Stimulated activated memory B cell treated with anti-CD40 and anti-IgM and Interleukin-4, amounts not matched to agents 10 μg/mL and 1 μg/mL and 100 μg/mL, for 72 hours (primary cell): Measurements from ENCODE around the gene SPEM3.
"Not testable (repeated sequence)": the region's sequence is repeated elsewhere in the genome, so short reads cannot be mapped to it uniquely, and the experiment has no call there.

Source experiments
- ATAC-seq: fragments of 150-1000 bp; cut with Tn5 transposase; 2 replicates; pipeline ENCODE4 v1.10.0; 2021
- H3K27ac Mint-ChIP-seq: one replicate; pipeline ENCODE4 v1.8.0; 2022; ENCODE audit warnings: mild to moderate bottlenecking, mixed read lengths
- H3K27me3 Mint-ChIP-seq: one replicate; pipeline ENCODE4 v1.8.0; 2022; ENCODE audit warnings: mixed read lengths
- H3K36me3 Mint-ChIP-seq: one replicate; pipeline ENCODE4 v1.8.0; 2022; ENCODE audit warnings: mixed read lengths
- H3K4me1 Mint-ChIP-seq: one replicate; pipeline ENCODE4 v1.8.0; 2022; ENCODE audit warnings: mixed read lengths
- H3K4me3 Mint-ChIP-seq: one replicate; pipeline ENCODE4 v1.8.0; 2022; ENCODE audit warnings: mild to moderate bottlenecking, moderate library complexity, mixed read lengths
- H3K9me3 Mint-ChIP-seq: one replicate; pipeline ENCODE4 v1.8.0; 2022; ENCODE audit warnings: mixed read lengths

Gene SPEM3

DNA sequence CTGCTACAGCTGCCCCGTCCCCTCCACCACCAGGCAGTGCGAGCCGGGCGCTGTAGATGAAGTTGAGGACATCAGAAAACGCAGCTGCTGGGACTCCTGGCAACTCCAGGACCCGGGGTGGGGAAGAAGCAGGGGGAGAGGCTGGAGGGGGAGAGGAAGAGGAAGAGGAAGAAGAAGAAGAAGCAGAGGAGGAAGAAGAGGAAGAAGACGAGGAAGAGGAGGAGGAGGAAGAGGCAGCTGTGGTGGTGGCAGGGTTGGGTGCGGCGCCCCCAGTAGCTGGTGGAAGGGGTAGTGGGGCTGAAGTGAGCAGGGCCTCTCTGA is 37.6 kb downstream of the SPEM3 start:
- H3K4me1 Mint-ChIP-seq = peaks cover 30% of the 10 kb centered on the region
- H3K9me3 Mint-ChIP-seq = no peaks in the 10 kb centered on the region
- peaks cover 49% of the 10 kb centered on the region for H3K36me3 Mint-ChIP-seq
- H3K4me3 Mint-ChIP-seq = no peak overlapping the region
- no peak for ATAC-seq
- H3K27ac Mint-ChIP-seq = no peak overlapping the region
- no peaks in the 10 kb centered on the region for H3K27me3 Mint-ChIP-seq

DNA sequence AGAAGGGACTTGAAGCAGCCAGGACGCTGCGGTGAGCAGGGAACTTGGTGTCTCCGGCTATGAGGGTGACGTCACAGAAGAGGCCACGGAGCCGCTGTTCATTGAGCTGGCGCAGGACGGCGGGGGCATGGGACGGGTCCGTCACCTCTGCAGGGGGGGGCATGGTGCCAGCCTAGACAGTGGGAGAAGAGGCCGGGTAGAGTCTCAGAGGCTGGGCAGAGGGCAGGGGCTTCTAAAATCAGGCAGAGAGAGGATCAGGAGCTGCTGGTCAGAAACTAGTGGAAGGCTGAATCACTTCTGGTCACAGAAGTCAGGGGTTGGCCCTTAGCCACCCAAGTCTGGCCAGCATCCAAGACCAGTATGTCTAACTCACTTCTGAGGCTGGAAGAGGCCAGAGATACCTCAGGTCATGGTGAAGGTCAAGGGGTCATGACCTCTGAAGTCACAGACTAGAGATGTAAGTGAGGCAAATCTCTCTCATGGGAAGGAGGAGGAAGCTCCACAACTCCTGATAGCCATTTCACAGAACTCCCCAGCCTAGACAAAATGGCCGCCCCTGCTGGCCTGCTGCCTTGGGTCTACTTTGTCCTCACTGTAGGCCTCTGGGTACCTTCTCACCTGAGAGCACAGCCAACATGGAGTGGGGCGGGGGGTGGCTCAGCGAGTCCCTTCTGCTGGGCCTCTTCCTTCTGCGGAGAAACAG is 38.1 kb downstream of the SPEM3 start:
- H3K4me1 Mint-ChIP-seq = peaks cover 33% of the 10 kb centered on the region

DNA sequence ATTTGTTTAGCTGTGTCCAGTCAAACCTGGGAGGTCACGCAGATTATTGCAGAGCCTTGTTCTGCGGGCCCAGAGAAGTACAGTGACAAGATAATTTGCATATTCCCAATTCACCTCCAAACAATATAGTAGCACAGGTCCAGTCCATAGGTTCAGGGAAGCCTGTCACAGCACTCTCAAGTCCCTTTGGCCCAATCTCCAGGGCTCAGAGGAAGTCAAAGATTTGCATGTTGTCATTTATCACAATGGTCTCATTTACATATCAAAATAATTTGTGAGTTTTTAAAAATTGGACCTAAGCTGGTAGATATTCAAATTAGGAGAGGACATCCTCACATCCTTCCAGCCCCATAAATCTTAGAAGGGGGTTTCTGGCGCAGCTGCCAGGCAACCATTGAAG is 38.8 kb downstream of the SPEM3 start:
- H3K4me1 Mint-ChIP-seq = peaks cover 39% of the 10 kb centered on the region
- no peak overlapping the region for H3K4me3 Mint-ChIP-seq
- peaks cover 42% of the 10 kb centered on the region for H3K36me3 Mint-ChIP-seq
- no peak for ATAC-seq
- peak overlapping the region; percentile 29 for H3K27ac Mint-ChIP-seq
- H3K27me3 Mint-ChIP-seq = no peaks in the 10 kb centered on the region
- H3K9me3 Mint-ChIP-seq = no peaks in the 10 kb centered on the region

More for the DNA sequence above, 38.1 kb downstream of the SPEM3 start:
- ATAC-seq = peak; percentile 25
- Mint-ChIP-seq H3K27me3 (no peaks in the 10 kb centered on the region), H3K4me3 (no peak overlapping the region), H3K9me3 (no peaks in the 10 kb centered on the region), H3K36me3 (peaks cover 44% of the 10 kb centered on the region), H3K27ac (peak overlapping the region; percentile 29)

DNA sequence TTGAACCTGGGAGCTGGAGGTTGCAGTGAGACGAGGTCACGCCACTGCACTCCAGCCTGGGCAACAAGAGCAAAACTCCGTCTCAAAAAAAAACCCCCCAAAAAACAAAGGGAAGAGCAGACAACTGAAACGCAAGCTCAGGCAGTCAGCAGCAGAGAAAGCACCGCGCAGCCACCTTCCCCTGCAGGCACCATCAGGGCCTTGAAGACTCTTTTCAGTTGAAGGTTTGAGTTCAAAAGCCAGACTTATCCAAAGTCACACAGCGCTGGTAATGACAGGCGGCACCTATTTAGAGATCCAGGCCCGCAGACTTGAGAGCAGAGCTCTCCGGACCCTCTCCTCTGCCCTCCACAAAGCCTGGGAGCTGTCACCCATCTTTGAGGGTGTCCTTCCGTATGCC is 39.6 kb downstream of the SPEM3 start:
- ATAC-seq = no peak
- no peaks in the 10 kb centered on the region for H3K27me3 Mint-ChIP-seq
- no peak overlapping the region for H3K4me3 Mint-ChIP-seq
- H3K4me1 Mint-ChIP-seq = peaks cover 39% of the 10 kb centered on the region
- H3K36me3 Mint-ChIP-seq = peaks cover 35% of the 10 kb centered on the region
- no peak overlapping the region for H3K27ac Mint-ChIP-seq
- H3K9me3 Mint-ChIP-seq = no peaks in the 10 kb centered on the region

DNA sequence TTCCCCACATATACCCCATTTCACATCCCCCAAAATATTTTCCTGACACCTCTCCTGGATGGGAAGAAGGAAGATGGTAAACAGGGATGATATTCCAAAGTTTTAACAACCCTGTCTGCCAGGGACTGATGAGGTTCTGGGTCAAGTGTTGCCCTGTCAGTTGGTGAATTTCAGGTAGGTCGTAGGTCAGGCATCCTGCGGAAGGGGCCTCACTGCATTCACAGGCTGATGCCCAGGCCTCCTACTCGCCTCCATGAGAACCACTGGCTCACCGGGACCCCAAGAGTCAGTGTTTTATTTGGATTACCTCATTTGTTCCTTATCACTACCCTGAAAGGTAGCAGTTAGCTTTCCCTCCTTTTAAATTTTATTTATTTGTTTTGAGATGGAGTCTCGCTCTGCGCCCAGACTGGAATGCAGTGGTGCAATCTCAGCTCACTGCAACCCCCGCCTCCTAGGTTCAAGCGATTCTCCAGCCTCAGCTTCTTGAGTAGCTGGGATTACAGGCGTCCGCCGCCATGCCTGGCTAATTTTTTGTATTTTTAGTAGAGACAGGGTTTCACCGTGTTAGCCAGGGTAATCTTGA is 40.2 kb downstream of the SPEM3 start:
- no peak for ATAC-seq

DNA sequence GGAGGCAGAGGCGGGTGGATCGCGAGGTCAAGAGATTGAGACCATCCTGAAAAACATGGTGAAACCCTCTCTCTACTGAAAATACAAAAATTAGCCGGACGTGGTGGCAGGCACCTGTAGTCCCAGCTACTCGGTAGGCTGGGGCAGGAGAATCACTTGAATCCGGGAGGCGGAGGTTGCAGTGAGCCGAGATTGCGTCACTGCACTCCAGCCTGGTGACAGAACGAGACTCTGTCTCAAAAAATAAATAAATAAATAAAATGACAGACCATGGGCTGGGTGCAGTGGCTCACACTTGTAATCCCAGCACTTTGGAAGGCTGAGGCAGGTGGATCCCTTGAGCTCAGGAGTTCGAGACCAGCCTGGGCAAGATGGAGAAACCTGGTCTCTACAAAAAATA is 41.2 kb downstream of the SPEM3 start:
- not testable (repeated sequence) for H3K9me3 Mint-ChIP-seq, H3K4me3 Mint-ChIP-seq, H3K27me3 Mint-ChIP-seq, H3K27ac Mint-ChIP-seq, ATAC-seq
- Mint-ChIP-seq H3K36me3 (peaks cover 23% of the 10 kb centered on the region), H3K4me1 (peaks cover 39% of the 10 kb centered on the region)

More for the DNA sequence above, 40.2 kb downstream of the SPEM3 start:
- peaks cover 29% of the 10 kb centered on the region for H3K36me3 Mint-ChIP-seq
- H3K27me3 Mint-ChIP-seq = no peaks in the 10 kb centered on the region
- H3K27ac Mint-ChIP-seq = no peak overlapping the region
- peaks cover 39% of the 10 kb centered on the region for H3K4me1 Mint-ChIP-seq
- H3K4me3 Mint-ChIP-seq = no peak overlapping the region
- H3K9me3 Mint-ChIP-seq = no peaks in the 10 kb centered on the region

DNA sequence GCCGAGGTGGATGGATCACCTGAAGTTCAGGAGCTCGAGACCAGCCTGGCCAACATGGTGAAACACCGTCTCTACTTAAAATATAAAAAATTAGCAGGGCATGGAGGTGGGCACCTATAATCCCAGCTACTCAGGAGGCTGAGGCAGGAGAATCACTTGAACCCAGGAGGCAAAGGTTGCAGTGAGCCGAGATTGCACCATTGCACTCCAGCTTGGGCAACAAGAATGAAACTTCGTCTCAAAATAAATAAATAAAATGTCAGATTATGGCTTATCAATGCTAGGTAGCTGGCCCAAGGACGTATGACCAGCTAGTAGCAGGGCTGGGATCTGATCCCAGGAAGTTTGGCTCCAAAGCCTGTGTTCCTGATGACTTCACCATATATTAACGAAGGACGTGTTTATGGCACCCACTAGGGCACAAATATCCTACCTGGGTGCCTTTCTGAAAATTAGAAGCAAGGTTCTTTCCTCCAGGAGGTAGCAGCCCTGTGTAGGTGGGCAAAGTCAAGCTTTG is 41.9 kb downstream of the SPEM3 start:
- peaks cover 39% of the 10 kb centered on the region for H3K4me1 Mint-ChIP-seq
- ATAC-seq = not testable (repeated sequence)

DNA sequence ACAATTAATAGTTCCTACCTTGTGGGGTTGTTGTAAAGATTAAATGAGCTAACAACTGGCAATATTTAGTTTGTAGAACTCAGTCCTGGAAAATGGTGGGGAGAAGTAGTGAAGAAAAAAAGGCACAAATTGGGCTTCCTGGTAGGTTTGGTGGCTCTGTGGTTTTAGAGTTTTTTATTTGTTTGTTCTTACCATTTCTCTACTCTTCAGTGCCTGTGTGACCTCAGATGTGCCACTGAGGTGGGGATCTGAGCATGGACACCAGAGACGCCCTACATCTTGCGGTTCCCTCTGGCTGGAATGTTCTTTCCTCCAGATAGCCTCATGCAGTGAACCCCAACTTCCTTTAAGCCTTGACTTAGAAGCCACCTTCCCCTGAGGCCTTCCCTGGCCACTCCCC is 43.1 kb downstream of the SPEM3 start:
- ATAC-seq = no peak
- no peaks in the 10 kb centered on the region for H3K27me3 Mint-ChIP-seq
- peaks cover 43% of the 10 kb centered on the region for H3K4me1 Mint-ChIP-seq

More for the DNA sequence above, 41.9 kb downstream of the SPEM3 start:
- H3K36me3 Mint-ChIP-seq = peaks cover 21% of the 10 kb centered on the region
- H3K27me3 Mint-ChIP-seq, H3K4me3 Mint-ChIP-seq, H3K27ac Mint-ChIP-seq, H3K9me3 Mint-ChIP-seq: not testable (repeated sequence)

DNA sequence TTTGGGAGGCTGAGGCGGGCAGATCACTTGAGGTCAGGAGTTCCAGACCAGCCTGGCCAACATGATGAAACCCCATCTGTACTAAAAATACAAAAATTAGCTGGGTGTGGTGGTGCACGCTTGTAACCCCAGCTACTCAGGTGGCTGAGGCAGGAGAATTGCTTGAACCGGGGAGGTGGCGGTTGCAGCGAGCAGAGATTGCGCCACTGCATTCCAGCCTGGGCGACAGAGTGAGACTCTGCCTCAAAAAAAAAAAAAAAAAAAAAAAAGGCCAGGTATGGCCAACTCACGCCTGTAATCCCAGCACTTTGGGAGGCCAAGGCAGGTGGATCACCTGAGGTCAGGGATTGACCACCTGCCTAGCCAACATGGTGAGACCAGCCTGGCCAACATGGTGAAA is 46.1 kb downstream of the SPEM3 start:
- not testable (repeated sequence) for H3K27me3 Mint-ChIP-seq, H3K27ac Mint-ChIP-seq, H3K4me3 Mint-ChIP-seq, H3K9me3 Mint-ChIP-seq, ATAC-seq, H3K36me3 Mint-ChIP-seq
- H3K4me1 Mint-ChIP-seq = peaks cover 42% of the 10 kb centered on the region

More for the DNA sequence above, 43.1 kb downstream of the SPEM3 start:
- peaks cover 14% of the 10 kb centered on the region for H3K36me3 Mint-ChIP-seq
- H3K27ac Mint-ChIP-seq = peak overlapping the region; percentile 57
- no peak overlapping the region for H3K4me3 Mint-ChIP-seq
- H3K9me3 Mint-ChIP-seq = no peaks in the 10 kb centered on the region

DNA sequence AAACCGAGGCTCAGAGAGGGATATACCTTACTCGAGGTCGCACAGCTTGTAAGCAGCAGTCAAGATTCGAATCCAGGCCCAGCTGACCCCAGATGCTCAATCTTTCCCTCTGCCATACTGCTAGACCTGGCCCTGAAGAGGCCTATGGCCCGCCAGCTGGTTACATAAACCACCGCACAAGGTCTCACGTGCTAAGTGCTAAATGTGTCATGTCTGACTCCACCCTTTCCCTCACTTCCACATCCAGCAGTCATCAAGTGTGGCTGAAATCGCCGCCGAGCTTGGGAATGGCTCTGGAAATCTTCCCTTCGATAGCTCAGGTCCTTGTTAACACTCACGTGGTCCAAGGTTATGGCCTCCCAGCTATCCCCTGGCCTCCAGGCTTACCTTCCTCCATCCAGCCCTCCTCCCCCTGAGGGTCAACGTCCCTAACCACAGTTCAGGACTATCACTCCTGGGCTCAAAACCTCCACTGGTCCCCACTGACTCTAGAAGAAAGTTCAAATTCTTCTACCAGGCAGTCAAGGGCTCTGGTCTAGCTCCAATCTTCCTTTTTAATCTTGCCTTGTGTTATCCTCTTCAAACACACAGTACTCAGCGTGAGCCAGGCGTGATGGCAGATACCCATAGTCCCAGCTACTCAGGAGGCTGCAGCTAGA is 47.2 kb downstream of the SPEM3 start:
- no peak for ATAC-seq
- peak overlapping the region; percentile 16 for H3K27ac Mint-ChIP-seq
- H3K4me1 Mint-ChIP-seq = peaks cover 49% of the 10 kb centered on the region

DNA sequence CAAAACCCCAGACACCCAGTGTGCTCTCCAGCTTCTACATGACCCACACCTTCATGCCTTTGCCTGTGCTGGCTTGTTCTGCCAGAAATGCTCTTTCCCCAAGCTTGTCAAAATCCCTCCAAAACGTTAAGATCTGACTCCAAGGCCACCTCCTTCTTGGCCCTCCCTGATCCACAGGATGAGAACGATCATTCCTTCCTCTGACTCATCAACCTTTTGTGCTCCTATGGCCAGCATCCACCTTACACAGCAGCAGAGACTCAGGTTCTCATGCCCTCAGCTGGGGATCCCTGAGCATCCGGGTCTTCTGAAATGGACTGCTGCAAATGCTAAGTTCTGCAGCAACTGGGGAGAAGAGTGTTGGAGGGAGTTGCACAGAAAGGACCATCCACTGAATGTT is 47.8 kb downstream of the SPEM3 start:
- H3K4me1 Mint-ChIP-seq = peaks cover 53% of the 10 kb centered on the region
- no peak for ATAC-seq
- H3K36me3 Mint-ChIP-seq = peaks cover 5% of the 10 kb centered on the region
- H3K27me3 Mint-ChIP-seq = no peaks in the 10 kb centered on the region
- H3K27ac Mint-ChIP-seq = peak overlapping the region; percentile 16
- no peaks in the 10 kb centered on the region for H3K9me3 Mint-ChIP-seq
- no peak overlapping the region for H3K4me3 Mint-ChIP-seq

More for the DNA sequence above, 47.2 kb downstream of the SPEM3 start:
- Mint-ChIP-seq H3K4me3 (no peak overlapping the region), H3K9me3 (no peaks in the 10 kb centered on the region), H3K27me3 (no peaks in the 10 kb centered on the region), H3K36me3 (peaks cover 5% of the 10 kb centered on the region)

DNA sequence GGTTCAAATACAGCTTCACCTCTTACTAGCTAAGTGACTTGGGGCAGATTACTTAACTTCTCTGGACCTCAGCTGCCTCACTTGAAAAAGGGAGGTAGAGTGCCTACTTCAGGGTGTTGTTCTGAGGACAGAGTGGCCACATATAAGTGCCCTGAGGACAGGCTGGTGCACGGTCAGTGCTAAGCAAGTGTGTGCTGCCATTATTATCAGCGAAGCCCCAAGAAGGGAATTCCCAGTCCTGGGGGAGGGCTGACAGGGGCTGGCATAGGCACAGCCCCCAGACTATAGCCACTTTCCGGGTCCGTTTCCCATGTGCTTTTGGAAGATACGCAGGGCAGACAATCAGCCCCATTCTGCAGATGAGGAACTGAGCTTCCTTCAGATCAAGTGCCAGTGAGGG is 48.3 kb downstream of the SPEM3 start:
- no peak overlapping the region for H3K27ac Mint-ChIP-seq

DNA sequence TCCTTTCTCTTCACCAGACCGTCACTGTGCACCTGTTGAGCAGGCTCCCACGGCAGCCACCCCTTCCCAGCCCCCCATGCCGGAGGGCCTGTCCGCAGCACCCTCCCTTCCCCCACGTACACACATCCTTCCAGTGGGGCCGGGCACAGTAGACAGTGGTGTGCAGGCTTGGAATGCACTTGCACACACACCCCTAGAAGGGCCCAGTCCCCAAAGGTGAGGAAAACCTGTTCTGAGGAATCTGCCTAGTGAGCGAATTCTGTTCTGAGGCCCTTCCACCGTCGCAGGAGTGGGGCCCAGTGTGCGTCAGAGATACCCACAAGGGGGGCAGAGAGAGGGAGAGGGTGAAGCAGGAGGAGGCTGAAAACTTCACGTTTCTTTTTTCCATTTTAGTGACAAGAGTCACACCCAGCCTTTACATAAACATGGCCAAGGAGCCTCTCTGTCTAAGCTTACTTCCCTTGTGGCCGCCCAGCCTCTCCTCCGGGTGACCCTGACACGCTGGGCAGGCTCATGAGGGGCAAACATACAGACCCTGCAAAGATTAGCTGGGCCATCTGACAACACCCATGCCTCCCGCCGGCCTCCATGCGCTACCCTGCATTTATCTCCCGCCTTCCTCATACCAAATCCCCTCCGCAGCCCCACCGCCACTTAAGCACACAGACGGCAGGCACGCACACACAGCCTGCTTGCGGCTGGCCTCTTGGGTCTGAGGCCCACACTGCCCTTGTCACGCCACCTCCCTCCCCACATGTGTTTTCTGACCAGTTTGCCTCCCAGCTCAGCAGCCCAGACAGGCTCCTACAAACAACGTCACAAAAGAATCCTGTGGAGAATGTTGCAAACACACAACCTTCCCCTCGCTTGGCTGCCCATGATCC is 49.0 kb downstream of the SPEM3 start:
- no peak for ATAC-seq
- Mint-ChIP-seq H3K36me3 (peaks cover 5% of the 10 kb centered on the region), H3K4me3 (peak overlapping the region; percentile 85), H3K4me1 (peaks cover 56% of the 10 kb centered on the region), H3K27ac (peak overlapping the region; percentile 100), H3K27me3 (no peaks in the 10 kb centered on the region), H3K9me3 (no peaks in the 10 kb centered on the region)

More for the DNA sequence above, 48.3 kb downstream of the SPEM3 start:
- Mint-ChIP-seq H3K4me3 (no peak overlapping the region), H3K36me3 (peaks cover 5% of the 10 kb centered on the region), H3K9me3 (no peaks in the 10 kb centered on the region), H3K27me3 (no peaks in the 10 kb centered on the region), H3K4me1 (peaks cover 53% of the 10 kb centered on the region)
- no peak for ATAC-seq

DNA sequence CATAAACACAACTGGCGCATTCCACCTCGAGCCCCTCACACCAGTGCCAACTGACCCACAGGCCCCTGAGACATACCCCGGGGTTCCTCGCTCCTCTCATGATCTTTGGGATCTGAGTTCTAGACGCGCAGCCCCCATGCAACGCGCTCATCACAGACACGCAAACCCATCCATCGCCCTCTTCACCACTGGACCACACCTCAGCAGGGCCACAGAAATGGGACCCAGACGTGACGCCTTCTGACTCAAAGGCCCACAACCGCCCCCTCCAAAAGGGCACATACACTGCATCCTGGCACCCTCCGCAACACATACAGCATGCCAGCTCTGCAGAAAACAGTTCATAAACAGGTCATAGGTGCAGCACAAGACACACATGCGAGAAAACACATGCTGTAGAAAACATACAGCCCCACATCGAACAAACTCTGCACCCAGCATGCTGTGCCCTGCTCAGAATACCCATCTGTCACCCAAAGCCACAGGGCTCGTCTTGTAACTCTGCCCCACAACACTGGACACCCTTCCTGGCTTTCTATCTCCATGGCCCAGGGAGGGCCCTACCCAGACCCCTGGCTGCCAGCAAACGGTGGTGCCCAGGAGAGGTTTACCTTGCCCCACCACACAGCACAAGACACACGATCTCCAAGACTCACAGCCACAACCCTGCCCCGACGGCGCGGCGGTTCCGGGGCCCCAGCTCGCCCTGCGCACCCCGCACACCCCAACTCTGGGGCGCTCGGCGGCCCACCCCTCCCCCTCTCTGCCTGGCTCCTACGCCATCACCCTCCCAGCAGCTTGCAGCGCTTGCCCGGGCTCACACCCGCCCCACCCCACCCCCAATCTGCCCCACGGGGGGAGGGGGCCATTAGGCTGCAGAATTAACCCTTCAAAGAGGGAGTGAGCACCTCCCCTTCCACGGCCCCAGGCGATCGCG is 49.9 kb downstream of the SPEM3 start:
- Mint-ChIP-seq H3K4me3 (peak overlapping the region; percentile 85), H3K27me3 (no peaks in the 10 kb centered on the region), H3K27ac (peak overlapping the region; percentile 100), H3K36me3 (peaks cover 5% of the 10 kb centered on the region), H3K4me1 (peaks cover 65% of the 10 kb centered on the region), H3K9me3 (no peaks in the 10 kb centered on the region)
- ATAC-seq = peak; percentile 42
